GM21526 (cell line): ENCODE results near the gene ANKRD34B.

ENCODE experiments used
- ATAC-seq: cut with Tn5 transposase; IDR thresholded peaks from one replicate; pipeline ENCODE4 v1.9.1; 2021; ENCODE audit warnings: moderate library complexity; ENCODE audit not compliant: unreplicated experiment, low FRiP score

ANKRD34B gene

DNA sequence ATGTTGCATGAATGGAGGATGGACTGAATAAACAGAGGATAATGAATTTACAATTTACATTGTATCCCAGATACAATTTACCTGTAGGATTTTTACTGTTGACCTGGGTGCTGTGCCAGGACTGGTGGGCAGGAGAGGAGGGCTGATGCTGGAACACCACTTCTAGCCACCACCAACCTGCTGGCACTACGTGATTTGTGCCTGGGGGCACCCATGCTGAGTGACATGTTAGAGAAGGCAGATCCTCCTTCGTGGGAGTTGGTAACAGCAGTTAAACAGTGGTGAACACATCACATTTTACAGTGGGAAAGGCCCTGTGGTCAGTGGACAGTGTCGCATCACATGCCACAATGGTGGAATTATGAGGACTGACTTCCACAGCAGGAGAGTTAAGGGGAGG is 3.0 kb upstream of the ANKRD34B start:
- no peak for ATAC-seq

DNA sequence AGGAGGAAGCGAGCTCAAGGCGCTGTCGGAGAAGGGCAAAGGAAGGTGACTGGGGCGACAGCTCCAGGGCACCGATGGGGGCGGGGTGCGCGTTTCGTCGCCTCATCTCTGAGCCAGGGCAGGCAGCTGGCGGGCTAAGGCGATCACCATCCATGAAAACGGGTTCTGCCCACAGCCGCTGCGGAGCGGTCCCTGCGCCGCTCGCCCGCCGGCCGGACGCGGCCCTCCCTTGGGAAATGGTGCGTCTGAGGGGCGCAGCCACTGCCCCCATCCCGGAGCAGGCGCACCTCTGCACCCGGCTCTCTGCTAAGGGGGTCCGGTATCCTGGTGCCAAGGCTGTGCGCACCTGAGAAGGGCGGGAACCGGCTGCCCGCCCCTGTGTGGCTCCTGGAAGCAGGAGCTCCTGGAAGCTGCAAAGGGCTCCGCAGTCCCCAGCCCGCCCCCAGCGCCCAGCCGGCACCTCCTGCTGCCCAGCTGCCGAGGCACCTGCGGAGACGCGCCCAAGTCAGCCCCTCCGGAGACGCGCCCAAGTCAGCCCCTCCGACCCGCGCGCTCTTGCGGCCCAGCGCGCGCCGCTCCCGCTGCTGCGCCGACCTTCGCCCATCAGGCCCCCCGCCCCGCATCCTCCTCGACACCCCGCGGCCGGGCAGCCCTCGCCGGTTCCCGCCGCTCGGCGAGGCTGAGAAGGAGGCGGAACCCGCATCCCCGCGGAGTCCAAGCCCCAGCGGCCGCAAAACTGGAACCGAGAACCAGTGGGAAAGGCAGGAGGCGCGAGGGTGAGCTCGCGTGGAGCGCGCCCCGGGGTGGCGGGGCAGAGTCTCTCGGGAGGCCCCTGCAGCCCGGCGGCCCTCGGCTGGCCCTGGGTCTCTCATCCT is 757 bp downstream of the ANKRD34B start:
- ATAC-seq = no peak

DNA sequence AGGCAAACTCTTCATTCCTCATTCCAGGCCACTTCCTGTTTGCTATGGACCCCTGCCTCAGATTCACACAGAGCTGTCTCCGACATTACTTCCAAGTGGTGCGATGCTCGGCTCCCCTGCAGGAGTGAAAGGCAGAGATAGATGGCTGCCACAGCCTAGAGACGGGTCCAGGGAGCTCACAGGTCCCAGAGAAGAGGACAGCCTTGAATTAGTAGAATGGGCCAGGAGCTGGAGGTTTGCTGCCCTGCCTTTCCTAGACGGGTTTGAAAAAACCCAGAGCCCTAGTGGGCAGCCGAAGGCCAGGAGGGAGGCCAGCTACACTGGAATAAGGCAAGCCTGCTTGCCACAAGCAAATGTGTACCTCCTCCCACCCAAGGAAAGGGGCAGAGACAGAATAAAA is 1.8 kb downstream of the ANKRD34B start:
- no peak for ATAC-seq

DNA sequence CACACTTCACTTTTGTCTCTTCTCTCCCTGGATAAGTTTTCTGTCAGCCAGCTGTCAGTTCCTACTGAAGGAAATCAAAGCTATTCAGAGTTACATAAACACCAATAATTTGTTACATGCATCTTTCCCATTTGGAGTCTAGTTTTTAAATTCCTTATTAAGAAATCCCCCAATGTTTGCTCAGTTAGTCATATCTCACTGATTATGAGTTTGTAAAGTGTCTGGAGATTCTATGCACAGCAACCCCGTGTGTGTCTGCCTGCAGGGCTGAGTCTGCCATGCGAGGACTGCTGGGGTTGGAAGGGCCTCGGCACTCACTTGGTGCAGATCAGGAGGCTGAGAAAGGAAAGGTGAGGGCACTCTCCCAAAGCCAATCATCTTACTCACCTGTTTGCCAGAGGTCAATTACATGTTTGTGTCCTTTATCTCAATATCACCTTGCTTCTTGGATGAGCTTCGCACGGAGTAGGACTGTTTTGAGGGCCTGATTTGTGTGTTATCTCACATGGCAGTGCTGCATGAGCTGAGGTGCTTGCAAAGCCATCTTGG is 3.3 kb downstream of the ANKRD34B start:
- ATAC-seq = no peak

DNA sequence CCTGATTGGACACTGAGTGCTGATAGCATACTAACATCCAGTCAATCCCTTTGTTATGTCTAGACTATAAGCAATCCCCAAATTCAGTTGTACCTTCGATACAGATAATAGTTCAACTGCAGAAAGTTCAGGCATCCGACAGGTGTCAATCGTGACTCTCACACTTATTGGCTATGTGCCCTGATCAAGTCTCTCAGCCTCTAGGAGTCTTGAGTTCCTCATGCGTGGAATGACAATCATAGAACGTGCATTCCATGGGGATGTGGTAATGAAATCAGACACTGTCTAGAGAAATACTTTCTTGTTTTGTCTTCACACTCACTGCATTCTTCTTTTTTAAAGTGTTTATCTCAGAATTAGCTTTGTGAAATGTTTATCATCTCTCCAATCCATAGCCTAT is 4.8 kb downstream of the ANKRD34B start:
- no peak for ATAC-seq

DNA sequence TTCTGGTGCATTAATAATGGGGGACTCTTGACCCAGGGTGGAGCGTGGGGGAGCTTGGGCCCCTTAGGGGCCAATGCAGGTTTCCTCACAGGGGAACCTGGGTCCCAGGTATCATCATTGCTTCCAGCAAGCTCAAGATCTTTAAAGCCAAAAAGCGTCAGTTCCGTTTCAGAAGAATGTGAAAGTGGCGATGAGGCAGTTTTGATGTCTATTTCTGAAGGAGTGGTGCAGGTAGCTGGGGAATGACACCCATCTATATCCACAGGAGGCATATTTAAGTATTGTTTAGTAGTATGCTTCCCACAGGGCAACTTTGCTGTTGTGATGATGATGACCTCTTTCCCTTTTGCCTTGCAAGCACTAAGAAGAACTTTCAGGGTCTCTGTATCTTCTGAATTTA is 10.8 kb downstream of the ANKRD34B start:
- ATAC-seq = no peak

DNA sequence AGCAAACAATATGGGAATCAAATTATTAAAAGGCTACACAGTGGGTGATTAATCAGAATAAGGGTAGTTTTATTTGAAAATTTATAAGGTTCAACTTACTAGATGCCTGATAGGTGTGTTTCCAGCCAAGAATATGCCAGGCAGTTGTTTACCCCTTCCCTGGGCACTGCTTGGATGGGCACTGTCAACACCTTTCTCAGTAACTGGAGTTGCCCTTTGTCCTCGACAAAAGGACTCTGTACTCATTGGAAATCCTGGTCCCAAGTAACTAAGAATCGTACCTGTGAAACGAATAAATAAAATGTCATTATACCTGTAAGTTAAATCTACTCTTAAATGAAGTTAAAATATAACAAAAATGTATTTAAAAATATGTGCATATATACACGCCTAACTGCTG is 15.0 kb downstream of the ANKRD34B start:
- ATAC-seq = no peak

DNA sequence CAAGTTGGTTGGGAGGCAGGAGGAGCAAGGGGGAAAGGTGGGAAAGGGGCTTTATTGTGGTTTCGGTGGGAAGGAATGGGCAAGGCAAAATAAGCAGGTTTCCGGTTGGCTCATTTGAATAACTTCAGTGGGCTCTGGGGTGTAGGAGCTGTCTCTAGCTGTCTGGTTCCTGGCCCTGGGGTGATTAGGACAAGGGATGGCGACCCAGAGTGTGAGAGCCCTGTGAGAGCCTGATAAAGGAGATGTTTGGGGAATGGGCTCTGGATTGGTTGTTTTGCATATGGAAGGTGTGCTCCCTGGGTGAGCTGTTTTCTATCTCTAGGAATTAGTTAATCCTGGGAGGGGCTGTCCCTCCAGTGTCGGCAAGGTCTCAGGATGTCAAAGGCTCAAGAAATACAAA is 15.4 kb downstream of the ANKRD34B start:
- no peak for ATAC-seq

DNA sequence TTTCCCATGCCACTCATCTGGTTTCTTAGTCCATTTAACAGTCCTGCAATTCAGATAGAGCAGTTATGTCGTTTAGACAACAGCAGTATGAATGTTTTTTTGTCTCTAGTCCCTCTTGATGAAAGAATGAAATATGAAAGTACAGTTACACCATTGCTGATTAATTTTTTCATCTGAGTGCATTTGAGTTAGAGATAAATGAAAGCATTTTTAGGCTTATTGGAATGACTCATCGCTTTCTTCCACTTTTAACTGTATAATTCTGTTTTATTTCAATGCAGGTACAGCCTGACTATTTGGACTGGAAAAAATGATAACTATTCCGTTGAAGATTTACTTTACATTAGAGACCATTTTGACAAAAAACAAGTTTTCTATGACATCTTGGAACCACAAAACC is 28.7 kb downstream of the ANKRD34B start:
- ATAC-seq = no peak

DNA sequence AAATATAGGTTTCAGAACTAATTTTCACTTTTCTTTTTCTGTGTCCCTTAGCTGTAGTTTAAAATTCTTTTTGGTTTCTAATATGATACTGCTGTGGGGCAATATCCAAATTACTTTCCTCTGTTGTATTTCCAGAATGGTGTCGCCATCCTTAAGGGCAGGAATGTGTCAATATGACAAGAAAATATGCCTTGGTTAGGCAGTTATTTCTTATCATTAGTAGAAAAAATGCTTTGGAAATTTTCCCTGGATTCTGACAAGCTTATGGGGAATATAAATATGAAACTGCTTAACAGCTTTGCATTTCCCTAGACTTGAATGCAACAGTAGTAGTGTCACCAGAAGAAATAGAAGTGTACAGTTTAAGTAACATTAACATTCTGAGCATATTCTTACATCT is 29.4 kb downstream of the ANKRD34B start:
- no peak for ATAC-seq

DNA sequence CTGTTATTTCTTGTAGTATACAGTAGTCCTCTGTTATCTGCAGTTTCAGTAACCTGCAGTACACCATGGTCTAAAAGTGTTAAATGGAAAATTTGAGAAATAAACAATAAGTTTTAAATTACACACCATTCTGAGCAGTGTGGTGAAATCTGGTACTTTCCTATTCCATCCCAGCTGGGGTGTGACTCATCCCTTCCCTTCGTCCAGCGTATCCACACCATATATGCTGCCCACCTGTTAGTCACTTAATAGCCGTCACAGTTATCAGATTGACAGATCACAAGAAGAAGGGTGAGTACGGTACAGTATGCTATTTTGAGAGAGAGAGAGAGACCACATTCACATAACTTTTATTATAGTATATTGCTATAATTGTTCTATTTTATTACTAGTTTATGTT is 53.3 kb downstream of the ANKRD34B start:
- no peak for ATAC-seq

DNA sequence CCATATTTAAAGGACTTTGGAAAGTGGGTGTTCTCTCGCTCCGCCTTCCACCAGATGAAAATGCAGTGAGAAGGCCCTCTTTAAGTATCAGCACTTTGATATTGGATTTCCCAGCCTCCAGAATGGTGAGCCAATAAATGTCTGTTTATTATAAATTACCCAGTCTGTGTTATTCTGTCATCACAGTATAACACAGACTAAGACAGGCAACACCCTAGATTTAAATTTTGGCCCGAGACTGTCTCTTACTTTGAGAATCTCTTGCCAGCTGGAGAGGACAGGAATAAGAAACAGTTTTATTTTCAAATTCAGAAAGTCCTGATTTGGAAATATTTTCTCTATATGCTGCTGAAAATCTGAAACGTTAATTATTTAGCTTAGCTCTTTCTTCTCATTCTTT is 60.7 kb downstream of the ANKRD34B start:
- ATAC-seq = no peak

DNA sequence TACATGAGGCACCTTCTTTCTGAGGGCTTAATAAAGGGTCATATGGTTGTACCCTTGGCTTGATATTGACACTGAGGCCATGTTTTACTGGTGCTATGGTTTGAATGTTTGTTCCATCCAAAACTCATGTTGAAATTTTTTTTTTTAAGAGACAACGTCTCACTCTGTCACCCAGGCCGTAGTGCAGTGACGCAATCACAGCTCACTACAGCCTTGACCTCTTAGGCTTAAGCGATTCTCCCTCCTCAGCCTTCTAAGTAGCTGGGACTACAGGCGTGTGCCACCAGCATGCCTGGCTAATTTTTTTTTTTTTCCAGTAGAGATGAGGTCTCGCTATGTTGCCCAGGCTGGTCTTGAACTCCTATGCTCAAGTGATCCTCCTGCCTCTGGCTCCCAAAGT is 61.2 kb downstream of the ANKRD34B start:
- no peak for ATAC-seq

DNA sequence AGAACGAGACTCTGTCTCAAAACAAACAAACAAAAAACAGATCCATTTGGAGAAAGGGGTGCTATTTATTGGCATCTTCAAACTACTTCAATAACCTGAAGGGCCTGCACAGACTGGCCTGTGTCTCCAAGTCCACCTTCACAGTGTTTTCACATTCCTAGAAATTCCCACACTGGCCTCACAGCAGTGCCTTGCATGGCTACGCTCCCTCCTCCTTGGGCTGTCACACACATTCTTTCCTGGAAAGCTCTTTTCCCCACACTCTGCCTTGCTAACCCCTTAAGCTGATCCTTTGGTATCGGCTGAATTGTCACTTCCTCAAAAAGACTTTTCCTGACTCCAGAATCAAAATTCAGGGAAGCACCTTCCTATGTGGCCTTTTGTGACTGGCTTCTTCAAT is 62.4 kb downstream of the ANKRD34B start:
- no peak for ATAC-seq
